ENCODE data around the gene MCF2L.

Gene MCF2L

GRCh38 chr13:113119822-113120189 lies 150.8 kb downstream of the MCF2L start:
- no peaks in the 10 kb centered on the region for H3K36me3 ChIP-seq (ENCODE audit: low read length)
- H3K79me2 ChIP-seq (ENCODE audit: insufficient read depth, low read length) = no peaks in the 10 kb centered on the region
- no peak overlapping the region for H3K27ac ChIP-seq (ENCODE audit: low read depth, low read length)
- no peak overlapping the region for H3K4me3 ChIP-seq (ENCODE audit: insufficient read depth, low read length, poor library complexity, severe bottlenecking)
- H3K27me3 ChIP-seq (ENCODE audit: low read length) = no peaks in the 10 kb centered on the region
- H3K4me2 ChIP-seq (ENCODE audit: low read depth, low read length, poor library complexity, severe bottlenecking) = no peak overlapping the region
- H3F3A ChIP-seq (ENCODE audit: insufficient read depth) = no peaks in the 10 kb centered on the region
- H3K9me2 ChIP-seq (replicated peaks; ENCODE audit: insufficient read depth, low read length) = no peaks in the 10 kb centered on the region
- no peak for TF ChIP-seq EZH2phosphoT487 (conservative IDR thresholded peaks at IDR 0.05; ENCODE audit: low read length)
- TF ChIP-seq CTCF (IDR thresholded peaks at IDR 0.05; ENCODE audit: insufficient read depth, low read length, poor library complexity, severe bottlenecking) = no peak
- H2AFZ ChIP-seq (ENCODE audit: low read depth, low read length, severe bottlenecking) = no peak overlapping the region
- no peaks in the 10 kb centered on the region for H4K20me1 ChIP-seq (ENCODE audit: low read depth, low read length)
- no peaks in the 10 kb centered on the region for H3K9me3 ChIP-seq (ENCODE audit: insufficient read depth, low read length)
- no peak overlapping the region for H3K9ac ChIP-seq (ENCODE audit: low read length)

GRCh38 chr13:113120300-113121182 lies 151.5 kb downstream of the MCF2L start:
- H3K9ac ChIP-seq (ENCODE audit: low read length) = no peak overlapping the region
- H3K4me2 ChIP-seq (ENCODE audit: low read depth, low read length, poor library complexity, severe bottlenecking) = no peak overlapping the region
- no peaks in the 10 kb centered on the region for H3K79me2 ChIP-seq (ENCODE audit: insufficient read depth, low read length)
- H3K27me3 ChIP-seq (ENCODE audit: low read length) = no peaks in the 10 kb centered on the region
- no peak overlapping the region for H2AFZ ChIP-seq (ENCODE audit: low read depth, low read length, severe bottlenecking)
- H4K20me1 ChIP-seq (ENCODE audit: low read depth, low read length) = no peaks in the 10 kb centered on the region
- H3K4me3 ChIP-seq (ENCODE audit: insufficient read depth, low read length, poor library complexity, severe bottlenecking) = no peak overlapping the region
- no peaks in the 10 kb centered on the region for H3K36me3 ChIP-seq (ENCODE audit: low read length)
- TF ChIP-seq EZH2phosphoT487 (conservative IDR thresholded peaks at IDR 0.05; ENCODE audit: low read length) = no peak
- no peak for TF ChIP-seq CTCF (IDR thresholded peaks at IDR 0.05; ENCODE audit: insufficient read depth, low read length, poor library complexity, severe bottlenecking)
- no peaks in the 10 kb centered on the region for H3F3A ChIP-seq (ENCODE audit: insufficient read depth)
- H3K27ac ChIP-seq (ENCODE audit: low read depth, low read length) = no peak overlapping the region
- no peaks in the 10 kb centered on the region for H3K9me3 ChIP-seq (ENCODE audit: insufficient read depth, low read length)
- H3K9me2 ChIP-seq (replicated peaks; ENCODE audit: insufficient read depth, low read length) = no peaks in the 10 kb centered on the region

GRCh38 chr13:113121183-113121927 lies 152.3 kb downstream of the MCF2L start:
- H3F3A ChIP-seq (ENCODE audit: insufficient read depth) = no peaks in the 10 kb centered on the region
- no peaks in the 10 kb centered on the region for H3K79me2 ChIP-seq (ENCODE audit: insufficient read depth, low read length)
- H3K4me2 ChIP-seq (ENCODE audit: low read depth, low read length, poor library complexity, severe bottlenecking) = no peak overlapping the region
- H3K27ac ChIP-seq (ENCODE audit: low read depth, low read length) = no peak overlapping the region
- H3K36me3 ChIP-seq (ENCODE audit: low read length) = no peaks in the 10 kb centered on the region
- no peak overlapping the region for H2AFZ ChIP-seq (ENCODE audit: low read depth, low read length, severe bottlenecking)
- H3K9ac ChIP-seq (ENCODE audit: low read length) = no peak overlapping the region
- no peaks in the 10 kb centered on the region for H3K27me3 ChIP-seq (ENCODE audit: low read length)
- H4K20me1 ChIP-seq (ENCODE audit: low read depth, low read length) = no peaks in the 10 kb centered on the region
- TF ChIP-seq EZH2phosphoT487 (conservative IDR thresholded peaks at IDR 0.05; ENCODE audit: low read length) (no peak), CTCF (IDR thresholded peaks at IDR 0.05; ENCODE audit: insufficient read depth, low read length, poor library complexity, severe bottlenecking) (no peak)
- no peaks in the 10 kb centered on the region for H3K9me2 ChIP-seq (replicated peaks; ENCODE audit: insufficient read depth, low read length)
- H3K9me3 ChIP-seq (ENCODE audit: insufficient read depth, low read length) = no peaks in the 10 kb centered on the region
- H3K4me3 ChIP-seq (ENCODE audit: insufficient read depth, low read length, poor library complexity, severe bottlenecking) = no peak overlapping the region
